GM12874 (cell line): ENCODE measurements around the gene PTOV1.

Source experiments
- TF ChIP-seq, protein P1 (sequence below): IDR thresholded peaks from 2 replicates; pipeline ENCODE4 v1.5.1; 2011; ENCODE audit warnings: low read depth, mild to moderate bottlenecking, control low read depth, low read length, moderate library complexity; ENCODE audit not compliant: insufficient read depth

Gene PTOV1

DNA sequence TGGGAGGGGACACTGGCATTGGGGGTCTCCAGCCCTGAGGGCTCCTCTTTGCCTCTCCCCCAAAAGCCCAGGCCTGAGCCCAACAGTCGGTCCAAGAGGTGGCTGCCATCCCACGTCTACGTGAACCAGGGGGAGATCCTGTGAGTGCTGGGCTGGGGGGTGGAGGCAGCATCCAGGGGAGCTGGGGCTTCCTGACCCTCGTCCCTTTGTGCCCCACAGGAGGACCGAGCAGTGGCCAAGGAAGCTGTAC, 6.8 kb downstream of the PTOV1 start:
- TF ChIP-seq, protein P1, sequence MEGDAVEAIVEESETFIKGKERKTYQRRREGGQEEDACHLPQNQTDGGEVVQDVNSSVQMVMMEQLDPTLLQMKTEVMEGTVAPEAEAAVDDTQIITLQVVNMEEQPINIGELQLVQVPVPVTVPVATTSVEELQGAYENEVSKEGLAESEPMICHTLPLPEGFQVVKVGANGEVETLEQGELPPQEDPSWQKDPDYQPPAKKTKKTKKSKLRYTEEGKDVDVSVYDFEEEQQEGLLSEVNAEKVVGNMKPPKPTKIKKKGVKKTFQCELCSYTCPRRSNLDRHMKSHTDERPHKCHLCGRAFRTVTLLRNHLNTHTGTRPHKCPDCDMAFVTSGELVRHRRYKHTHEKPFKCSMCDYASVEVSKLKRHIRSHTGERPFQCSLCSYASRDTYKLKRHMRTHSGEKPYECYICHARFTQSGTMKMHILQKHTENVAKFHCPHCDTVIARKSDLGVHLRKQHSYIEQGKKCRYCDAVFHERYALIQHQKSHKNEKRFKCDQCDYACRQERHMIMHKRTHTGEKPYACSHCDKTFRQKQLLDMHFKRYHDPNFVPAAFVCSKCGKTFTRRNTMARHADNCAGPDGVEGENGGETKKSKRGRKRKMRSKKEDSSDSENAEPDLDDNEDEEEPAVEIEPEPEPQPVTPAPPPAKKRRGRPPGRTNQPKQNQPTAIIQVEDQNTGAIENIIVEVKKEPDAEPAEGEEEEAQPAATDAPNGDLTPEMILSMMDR = no peak

DNA sequence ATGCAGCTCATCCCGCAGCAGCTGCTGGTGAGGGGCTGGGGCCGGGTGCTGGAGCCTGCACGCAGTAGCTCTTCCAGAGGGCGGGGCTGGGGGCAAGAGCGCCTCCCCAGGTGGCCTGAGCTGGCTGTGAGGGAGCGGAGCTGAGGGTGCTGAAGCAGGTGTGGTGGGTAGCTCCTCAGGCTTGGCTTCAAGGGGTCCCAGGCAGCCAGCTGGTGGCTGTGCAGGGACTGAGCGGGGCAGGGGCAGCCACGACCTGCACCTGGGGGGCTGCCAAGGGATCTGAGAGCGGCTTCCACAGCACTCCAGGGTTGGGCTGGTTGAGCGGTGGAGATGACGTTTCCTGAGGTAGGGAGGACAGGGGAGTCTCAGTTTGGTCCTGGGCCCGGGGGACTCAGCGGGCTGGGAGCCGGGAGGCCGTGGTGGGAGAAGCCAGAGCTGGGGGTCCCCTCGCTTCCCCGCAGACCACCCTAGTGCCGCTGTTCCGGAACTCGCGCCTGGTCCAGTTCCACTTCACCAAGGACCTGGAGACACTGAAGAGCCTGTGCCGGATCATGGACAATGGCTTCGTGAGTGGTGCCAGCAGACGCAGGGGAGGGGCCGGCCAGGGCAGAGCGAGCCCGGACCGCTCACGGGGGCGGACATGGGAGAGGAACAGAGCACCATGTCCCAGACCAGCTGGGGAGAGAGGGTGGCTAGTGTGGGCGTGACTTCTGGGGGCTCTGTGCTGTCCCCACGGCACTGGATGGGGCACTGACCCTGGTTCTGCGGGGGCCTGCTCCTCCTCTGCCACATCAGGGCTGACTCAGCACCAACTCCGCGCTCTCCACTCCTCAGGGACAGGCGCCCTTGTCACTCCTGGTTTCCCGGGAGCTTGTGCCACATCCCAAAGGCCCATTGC, 7.4 kb downstream of the PTOV1 start:
- TF ChIP-seq, protein P1 = no peak

DNA sequence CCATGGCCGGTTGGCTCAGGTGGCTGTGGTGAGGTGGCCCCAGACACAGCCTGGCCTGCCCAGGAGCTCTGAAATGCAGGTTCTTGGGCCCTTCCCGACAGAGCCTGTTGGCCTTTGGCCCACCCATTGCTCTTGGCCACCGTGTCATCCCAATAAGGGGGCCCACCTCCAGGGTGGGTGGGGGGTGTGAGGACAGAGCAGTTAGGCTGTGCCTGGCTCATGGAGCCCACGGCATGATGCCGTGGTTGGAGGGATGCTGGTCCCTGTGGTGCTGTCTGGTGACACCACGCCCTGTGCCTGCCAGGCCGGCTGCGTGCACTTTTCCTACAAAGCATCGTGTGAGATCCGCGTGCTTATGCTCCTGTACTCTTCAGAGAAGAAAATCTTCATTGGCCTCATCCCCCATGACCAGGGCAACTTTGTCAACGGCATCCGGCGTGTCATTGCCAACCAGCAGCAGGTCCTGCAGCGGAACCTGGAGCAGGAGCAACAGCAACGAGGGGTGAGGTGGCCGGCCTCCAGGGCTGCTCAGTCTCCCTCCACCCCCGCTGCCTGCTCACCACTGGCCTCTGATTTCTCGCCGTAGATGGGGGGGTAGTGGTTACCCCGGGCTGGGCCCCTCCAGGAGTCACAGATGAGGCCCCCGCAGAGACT, 8.8 kb downstream of the PTOV1 start:
- TF ChIP-seq, protein P1 = no peak

DNA sequence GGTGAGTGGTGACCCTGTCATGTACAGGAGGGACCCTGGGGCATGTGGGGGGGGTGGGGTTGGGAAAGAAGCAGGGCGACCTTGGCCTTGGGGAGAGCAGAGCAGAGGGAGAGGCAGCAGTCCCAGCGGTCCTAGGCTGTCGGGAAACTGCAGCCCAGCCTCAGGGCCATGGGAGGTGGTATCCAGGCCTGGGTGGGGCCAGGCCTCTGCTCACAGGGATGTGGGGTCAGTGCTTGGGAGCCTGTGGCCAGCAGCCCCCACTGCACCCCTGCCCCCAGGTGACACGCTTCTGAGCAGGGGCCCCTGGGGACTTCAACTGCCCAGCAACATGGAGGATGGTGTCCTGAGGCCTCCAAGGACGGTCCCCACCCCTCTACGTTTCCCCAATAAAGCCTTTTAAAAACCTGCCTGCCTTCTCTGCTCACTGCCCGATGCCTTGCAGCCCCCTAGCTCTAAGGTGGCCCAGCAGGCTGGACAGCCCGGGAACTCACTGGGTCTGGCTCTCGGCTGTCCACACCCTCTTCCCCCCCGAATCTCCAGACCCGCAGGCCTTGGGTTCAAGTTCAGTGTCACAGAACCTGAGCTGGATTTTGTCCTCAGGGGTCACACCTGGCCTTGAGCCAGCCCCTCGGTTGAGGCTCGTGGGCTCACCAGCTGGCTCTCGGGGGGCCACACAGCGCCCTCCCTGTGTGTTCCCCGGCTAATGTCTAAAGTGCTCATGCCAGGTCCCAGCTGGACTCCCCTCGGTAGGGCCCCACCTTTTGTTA, 9.6 kb downstream of the PTOV1 start:
- TF ChIP-seq, protein P1 = no peak

DNA sequence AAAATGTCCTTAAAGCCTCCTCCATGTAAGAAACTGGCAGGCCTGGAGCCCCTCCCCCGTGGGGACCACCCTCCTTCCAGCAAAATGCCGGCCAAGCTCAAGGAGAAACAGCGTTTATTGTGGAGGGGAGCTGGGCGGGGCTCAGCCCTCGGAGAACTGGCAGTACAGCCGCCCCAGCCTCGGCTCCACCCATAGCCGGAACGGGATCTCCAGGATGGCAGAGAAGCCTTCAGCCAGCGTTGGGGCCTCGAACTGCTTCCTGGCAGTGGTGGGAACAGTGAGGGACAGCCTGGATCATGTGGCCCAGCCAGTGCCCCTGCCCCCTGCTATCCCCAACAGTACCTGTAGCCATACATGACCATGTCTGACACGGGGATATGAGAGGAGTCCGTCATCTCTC, 10.1 kb downstream of the PTOV1 start:
- TF ChIP-seq, protein P1 = no peak

DNA sequence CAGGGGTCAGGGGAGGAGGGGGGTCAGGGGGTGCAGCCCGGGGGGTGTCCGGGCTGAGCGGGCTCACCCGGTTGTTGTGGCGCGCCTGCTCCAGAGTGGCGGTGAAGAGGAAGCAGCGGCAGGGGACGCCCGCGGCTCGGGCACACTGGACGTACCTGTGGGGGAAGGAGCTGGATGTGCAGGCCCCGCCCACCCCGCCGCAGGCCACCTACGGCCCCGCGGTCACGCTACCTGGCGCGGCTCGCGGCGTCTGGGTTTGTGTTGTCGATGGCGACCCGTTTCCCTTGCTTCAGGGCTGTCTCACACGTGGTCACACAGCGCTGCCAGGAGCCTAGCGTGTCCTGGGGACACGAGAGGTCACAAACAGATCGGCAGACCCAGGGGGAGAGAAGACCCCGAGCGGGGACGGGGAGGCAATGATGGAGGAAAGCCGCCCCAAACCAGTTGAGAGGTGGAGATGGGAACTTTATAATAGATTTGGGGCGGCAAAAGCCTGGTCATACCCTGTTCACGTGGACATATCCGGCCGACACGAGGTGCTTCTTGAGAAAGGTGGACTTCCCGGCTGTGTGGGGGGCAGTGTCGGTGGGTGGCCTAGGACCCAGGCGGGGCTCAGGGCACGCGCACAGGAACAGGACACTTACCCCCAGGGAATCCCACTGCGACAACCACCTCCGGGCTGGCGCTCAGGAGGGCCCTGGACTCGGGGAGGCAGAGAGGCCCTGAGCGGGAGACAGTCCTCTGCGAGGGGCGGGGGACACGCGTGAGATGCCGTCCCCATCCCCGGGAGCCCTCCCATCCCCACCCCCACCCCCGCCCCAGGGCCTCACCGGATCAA, 10.8 kb downstream of the PTOV1 start:
- TF ChIP-seq, protein P1 = no peak
